SK-N-MC (cell line): ENCODE data around the gene GNAO1.

ENCODE experiments used
- EZH2 ChIP-seq: fragments of 200-600 bp; sonication (generic); IDR thresholded peaks from one replicate; pipeline ENCODE4 v1.6.1; 2017; ENCODE audit warnings: antibody characterized with exemption
- POLR2AphosphoS5 ChIP-seq: IDR thresholded peaks from 2 replicates; pipeline ENCODE4 v1.6.1; 2012; ENCODE audit warnings: mild to moderate bottlenecking, low read depth, low read length, borderline replicate concordance

GRCh38 chr16:56315955-56316354 is 124.7 kb downstream of the GNAO1 start:
- no peak for TF ChIP-seq POLR2AphosphoS5
- no peak for TF ChIP-seq EZH2
